HG02970 (cell line): Measurements from ENCODE around the gene CDC25C.
"Not testable (repeated sequence)": the region's sequence is repeated elsewhere in the genome, so short reads cannot be mapped to it uniquely, and the experiment has no call there.

Experiments used
- ATAC-seq: cut with Tn5 transposase; IDR thresholded peaks from one replicate; pipeline ENCODE4 v1.9.1; 2021; ENCODE audit warnings: mild to moderate bottlenecking, moderate library complexity, moderate number of reproducible peaks; ENCODE audit not compliant: unreplicated experiment, low FRiP score

Gene CDC25C

GRCh38 chr5:138282920-138283742 is 48.5 kb downstream of the CDC25C start:
- no peak for ATAC-seq

DNA sequence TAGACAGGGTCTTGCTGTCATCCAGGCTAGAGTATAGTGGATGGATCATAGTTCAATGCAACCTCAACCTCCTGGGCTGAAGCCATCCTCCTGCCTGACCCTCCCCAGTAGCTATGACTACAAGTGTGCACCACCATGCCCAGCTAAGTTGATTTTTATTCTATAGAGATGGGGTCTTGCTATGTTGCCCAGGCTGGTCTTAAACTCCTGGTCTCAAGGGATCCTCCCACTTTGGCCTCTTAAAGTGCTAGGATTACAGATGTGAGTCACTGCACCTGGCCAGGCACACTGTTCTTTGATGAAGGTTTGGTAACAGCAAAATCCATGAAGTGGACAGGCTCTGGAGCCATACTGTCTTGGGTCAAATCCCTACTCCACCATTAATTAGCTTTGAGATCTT is 50.7 kb downstream of the CDC25C start:
- ATAC-seq = no peak

- no peak for ATAC-seq
These were observed 55.1 kb downstream of the CDC25C start for GRCh38 chr5:138276402-138277054.

GRCh38 chr5:138275895-138276294 is 55.7 kb downstream of the CDC25C start:
- no peak for ATAC-seq

- no peak for ATAC-seq
These were observed 56.2 kb downstream of the CDC25C start for GRCh38 chr5:138275379-138275782.

DNA sequence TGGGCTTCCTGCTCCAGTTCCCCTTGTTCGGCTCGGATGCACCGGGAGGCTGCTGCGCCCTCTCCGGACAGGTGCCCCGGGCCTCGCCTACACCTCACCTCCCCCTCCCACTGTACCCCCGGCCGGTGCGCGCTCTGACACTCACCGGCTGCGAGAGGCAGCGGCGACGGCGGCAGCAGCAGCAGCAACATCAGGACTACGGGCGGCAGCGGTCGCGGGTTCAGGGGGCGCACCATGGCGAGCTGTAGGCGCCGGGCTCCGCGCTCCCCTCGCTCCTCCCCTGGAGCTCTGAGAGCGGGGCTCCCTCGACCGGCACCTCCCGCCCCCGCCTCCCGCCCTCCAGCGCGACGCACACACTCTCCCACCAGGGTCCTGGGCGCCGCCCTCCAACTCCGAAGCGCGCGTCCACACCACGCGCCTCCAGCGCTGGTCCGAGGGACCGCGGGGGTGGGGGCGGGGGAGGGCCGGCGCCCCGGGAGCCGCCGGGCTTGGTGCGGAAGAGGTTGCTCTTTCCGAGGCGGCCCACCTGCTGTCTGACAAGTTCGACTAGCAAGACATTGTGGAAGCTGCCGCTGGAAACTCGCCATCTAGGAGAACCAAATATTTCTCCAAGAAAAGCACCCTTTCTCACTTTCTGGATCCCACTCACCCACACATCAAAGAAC is 57.3 kb downstream of the CDC25C start, which contains the start of gene GFRA3:
Gene GFRA3, minus strand, starts transcription at position 433 of the 665 bp plus-strand sequence. Its CDS starts 197 bp downstream, at position 236.
- no peak for ATAC-seq

DNA sequence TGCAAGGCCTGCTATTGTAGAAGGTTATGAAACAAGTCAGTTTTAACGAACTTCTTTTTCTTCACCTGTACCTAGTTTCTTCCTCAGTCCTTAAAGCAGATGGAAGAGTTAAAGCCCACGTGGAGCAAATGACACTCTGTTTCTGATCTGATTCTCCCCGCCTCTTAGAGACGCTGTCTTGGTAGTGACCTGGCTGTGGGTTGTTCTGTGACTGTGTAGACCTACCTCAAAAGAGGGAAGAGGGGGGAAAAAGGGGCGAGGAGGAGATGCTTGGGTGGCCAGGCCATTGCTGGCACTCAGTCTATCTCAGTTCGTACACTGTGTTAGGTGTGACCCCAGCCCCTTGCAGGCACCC is 57.8 kb downstream of the CDC25C start:
- no peak for ATAC-seq

DNA sequence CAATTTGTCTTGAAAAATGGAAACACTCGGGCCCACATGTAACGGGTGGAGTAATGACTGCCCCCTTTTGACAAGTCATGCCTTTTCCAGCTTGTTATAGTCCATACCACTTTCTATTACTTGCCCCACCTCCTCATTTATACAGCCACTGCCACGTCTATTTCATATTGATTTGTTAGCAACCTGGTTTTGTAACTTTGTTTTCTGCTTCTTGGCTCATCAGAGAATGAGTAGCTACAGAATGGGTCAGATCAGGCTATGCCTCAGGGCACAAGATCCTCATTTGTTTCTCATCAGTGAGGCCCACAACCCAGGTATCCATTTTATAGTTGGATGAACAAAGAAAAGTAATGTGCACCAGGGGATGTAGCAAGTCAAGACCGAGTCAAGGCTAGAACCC is 58.9 kb downstream of the CDC25C start:
- no peak for ATAC-seq

- ATAC-seq = no peak
These were observed 60.3 kb downstream of the CDC25C start for GRCh38 chr5:138271281-138271680.

- ATAC-seq = no peak
These were observed 67.4 kb downstream of the CDC25C start for GRCh38 chr5:138264183-138264582.

DNA sequence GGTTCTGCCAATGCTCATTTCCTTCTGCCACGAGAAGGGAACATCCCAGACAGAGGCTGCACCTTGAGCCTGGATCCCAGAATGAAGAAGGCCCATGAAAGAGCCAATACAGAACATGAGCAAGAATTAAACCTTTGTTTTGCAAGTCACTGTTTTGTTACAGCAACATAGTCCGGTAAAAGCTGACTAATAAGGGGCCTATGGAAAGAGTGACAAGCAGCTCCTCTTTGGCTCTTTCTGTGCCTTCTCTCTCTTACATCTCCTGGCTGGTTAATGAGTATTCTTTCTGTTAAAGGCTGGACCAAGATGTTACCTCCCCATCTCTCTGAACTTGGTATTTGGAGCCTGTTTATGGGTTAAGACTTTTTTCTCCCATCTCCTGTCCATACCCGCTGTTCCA is 68.0 kb downstream of the CDC25C start:
- ATAC-seq = no peak

DNA sequence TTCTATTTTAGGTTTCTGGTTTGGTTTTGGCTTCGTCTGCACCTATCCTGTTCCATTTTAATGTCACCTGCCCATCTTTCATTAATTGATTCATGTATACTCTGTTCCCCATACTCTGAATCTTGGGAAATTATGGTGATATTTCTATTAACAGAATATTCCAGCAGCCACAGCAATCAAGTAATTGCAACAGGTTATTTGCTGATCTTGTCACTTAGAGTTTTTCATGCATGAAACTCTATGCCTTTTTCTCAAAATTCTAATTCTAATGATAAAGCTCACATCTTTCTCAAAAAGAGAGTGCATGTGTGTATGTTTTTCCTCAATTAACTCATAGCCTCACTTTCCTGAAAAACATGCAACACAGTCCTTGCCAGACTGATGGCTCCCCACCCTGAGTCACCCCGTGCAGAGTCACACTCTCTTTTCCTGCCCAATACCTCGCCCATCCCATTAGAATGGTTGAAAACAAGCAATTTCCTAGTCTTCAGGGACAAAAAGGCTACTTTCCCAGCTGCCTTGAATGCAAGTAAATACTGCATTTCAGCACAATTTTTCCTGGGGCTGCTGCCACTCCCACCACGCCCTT is 72.8 kb downstream of the CDC25C start:
- no peak for ATAC-seq

- no peak for ATAC-seq
These were observed 74.0 kb downstream of the CDC25C start for GRCh38 chr5:138257583-138257982.

DNA sequence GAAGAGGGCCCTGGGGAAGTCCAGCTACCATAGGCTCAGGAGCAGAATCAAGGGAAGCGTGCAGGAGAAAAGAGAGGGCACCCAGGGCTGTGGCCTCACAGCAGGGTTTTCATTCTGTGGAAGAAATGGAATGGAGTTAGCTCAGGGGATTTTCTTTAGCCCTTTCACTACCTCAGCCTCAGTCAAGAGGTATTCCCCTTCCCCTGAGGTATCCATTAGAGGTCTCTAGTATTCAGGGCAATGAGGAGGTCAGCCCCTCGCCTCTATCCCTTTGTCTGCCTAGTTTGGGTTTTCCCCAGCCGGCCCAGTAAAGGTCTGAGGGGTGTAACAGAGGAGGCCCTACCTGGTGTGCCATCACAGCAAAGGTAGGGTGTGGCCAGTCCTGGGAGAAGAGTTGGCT is 78.7 kb downstream of the CDC25C start:
- ATAC-seq = no peak

DNA sequence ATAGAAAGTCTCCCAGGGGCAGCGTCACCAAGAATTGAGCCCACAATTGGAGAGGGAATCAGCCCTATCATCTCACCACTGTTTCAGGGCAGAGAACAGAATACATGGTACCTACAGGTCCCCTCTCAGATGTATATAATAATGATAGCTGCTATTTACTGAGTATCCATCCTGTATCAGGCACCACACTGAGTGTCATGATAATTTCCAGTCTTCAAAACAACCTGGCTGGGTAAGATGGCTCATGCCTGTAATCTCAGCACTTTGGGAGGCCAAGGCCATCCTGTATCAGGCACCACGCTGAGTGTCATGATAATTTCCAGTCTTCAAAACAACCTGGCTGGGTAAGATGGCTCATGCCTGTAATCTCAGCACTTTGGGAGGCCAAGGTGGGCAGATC is 83.8 kb downstream of the CDC25C start:
- not testable (repeated sequence) for ATAC-seq

DNA sequence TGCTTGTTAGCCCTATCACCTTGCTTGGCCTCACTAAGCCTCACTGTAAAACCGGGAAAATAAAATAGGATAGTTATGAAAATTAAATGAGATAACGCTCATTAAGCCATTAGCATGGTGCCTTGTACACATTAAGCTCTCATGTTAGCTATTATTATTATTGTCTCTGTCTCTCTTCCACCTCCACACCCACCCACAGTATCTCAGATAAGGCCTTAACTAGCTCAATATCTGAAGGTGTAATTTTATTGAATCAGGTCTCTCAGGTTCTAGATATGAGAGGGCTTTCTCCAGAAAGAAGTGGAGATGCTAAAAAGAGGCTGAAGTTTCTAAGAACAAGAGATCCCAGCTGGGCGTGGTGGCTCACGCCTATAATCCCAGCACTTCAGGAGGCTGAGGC is 84.8 kb downstream of the CDC25C start:
- no peak for ATAC-seq

DNA sequence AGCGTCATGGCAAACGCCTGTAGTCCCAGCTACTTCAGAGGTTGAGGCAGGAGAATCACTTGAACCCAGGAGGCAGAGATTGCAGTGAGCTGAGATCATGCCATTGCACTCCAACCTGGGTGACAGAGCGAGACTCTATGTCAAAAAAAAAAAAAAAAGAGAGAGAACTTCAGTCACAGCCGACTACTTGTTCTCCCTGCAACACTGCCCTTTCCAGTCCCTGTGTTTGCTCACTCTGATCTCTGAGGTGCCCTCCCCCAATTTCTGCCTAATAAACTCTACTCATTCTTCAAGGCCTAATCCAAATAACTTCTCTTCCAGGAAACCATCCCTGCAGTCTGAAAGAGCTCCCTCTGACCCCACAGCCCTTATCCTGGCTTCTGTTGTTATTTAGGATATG is 85.3 kb downstream of the CDC25C start:
- no peak for ATAC-seq

DNA sequence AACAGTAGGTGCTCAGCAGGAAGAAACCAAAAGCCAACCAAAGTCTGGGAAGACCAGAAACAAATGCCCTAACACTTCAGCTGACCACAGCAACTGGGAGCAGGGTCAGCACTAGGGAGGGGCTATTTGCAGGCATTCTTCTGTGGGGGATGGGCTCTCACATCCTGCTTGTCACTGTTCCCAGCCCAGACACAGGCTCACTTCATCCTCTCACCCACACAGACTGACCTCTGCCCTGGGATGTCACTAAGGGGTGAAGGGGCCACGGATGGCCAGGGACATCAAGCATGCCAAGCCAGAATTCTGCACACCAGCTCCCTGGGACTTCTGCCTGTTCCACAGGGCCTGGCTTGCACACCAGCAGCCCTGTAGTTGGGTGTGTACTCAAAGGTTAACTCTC is 85.9 kb downstream of the CDC25C start:
- ATAC-seq = no peak

DNA sequence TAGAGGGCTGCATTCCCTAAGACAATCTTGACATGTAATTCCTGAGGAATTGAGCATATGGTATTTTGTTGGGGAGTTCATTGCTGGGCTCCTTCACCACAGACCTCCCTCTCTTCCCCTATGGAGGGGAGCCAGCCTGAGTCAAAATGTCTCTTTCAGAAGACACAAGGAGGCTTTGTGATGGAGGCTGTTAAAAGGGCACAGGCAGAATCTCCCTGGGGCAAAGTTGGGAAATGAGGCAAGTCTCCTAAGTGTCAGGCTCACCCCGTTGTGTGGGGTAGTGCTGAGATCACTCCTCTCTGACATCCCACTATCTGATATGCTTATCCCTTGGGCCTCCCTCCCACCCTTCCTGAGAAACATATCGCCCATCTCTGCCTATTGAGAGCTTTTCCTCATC is 87.8 kb downstream of the CDC25C start:
- ATAC-seq = no peak

GRCh38 chr5:138241688-138242571 is 89.7 kb downstream of the CDC25C start:
- ATAC-seq = no peak
